Lung microvascular endothelial cell (primary cell): Measurements from ENCODE around the gene GNAL. TPM values are rescaled to one million over a fixed set of nuclear protein-coding genes. Genes with fewer than 3 reads are reported as not detected.
"Not testable (repeated sequence)": the region's sequence is repeated elsewhere in the genome, so short reads cannot be mapped to it uniquely, and the experiment has no call there.

Source experiments
- DNase-seq, 2 donors: peaks; one replicate each; pipeline versions ENCODE4 v3.0.0 to v3.0.0-alpha.2; 2010; ENCODE audit warnings: low read depth in 2 of 2
- total RNA-seq: library from RNA; depleted of rRNA; stranded (reverse); fragments of >200 nt; gene quantifications from 2 replicates; pipeline ENCODE4 v1.2.1, GENCODE V29; 2014

Gene GNAL
- total RNA-seq, 1 donor from 2014 or later: under 0.01 TPM

GRCh38 chr18:11669271-11669947 is 19.7 kb upstream of the GNAL start:
- no peak for DNase-seq

- no peak for DNase-seq
These were observed 19.2 kb upstream of the GNAL start for GRCh38 chr18:11669948-11670275.

GRCh38 chr18:11671156-11671555 is 17.9 kb upstream of the GNAL start:
- DNase-seq: no peak

- DNase-seq: no peak
These were observed 16.9 kb upstream of the GNAL start for GRCh38 chr18:11672198-11672597.

GRCh38 chr18:11672846-11673454 is 16.1 kb upstream of the GNAL start:
- no peak for DNase-seq

- DNase-seq: no peak
These were observed 15.5 kb upstream of the GNAL start for GRCh38 chr18:11673560-11673959.

- DNase-seq: no peak
These were observed 14.9 kb upstream of the GNAL start for GRCh38 chr18:11674119-11674518.

- DNase-seq: no peak
These were observed 12.7 kb upstream of the GNAL start for GRCh38 chr18:11676386-11676785.

GRCh38 chr18:11676867-11677266 is 12.2 kb upstream of the GNAL start:
- DNase-seq: no peak

GRCh38 chr18:11678211-11678610 is 10.9 kb upstream of the GNAL start:
- DNase-seq: no peak

GRCh38 chr18:11689669-11690565 is 853 bp downstream of the GNAL start:
- peak; percentile 5 to 43 for DNase-seq

- not testable (repeated sequence) for DNase-seq
These were observed 1.6 kb downstream of the GNAL start for GRCh38 chr18:11690660-11691059.

- DNase-seq: no peak
These were observed 6.7 kb downstream of the GNAL start for GRCh38 chr18:11695736-11696135.

- DNase-seq: no peak
These were observed 7.4 kb downstream of the GNAL start for GRCh38 chr18:11696451-11696850.

- DNase-seq: no peak
These were observed 11.8 kb downstream of the GNAL start for GRCh38 chr18:11700876-11701275.

- no peak for DNase-seq
These were observed 21.5 kb downstream of the GNAL start for GRCh38 chr18:11710578-11710977.

- no peak for DNase-seq
These were observed 24.7 kb downstream of the GNAL start for GRCh38 chr18:11713756-11714155.

- no peak for DNase-seq
These were observed 25.3 kb downstream of the GNAL start for GRCh38 chr18:11714244-11714918.

GRCh38 chr18:11716767-11717315 is 27.8 kb downstream of the GNAL start:
- DNase-seq: not testable (repeated sequence)

GRCh38 chr18:11719050-11719449 is 30.0 kb downstream of the GNAL start:
- DNase-seq: no peak

GRCh38 chr18:11719621-11720020 is 30.6 kb downstream of the GNAL start:
- no peak for DNase-seq

GRCh38 chr18:11721720-11722119 is 32.7 kb downstream of the GNAL start:
- no peak for DNase-seq
